ENCODE data around the gene COPS6.

Gene COPS6

DNA sequence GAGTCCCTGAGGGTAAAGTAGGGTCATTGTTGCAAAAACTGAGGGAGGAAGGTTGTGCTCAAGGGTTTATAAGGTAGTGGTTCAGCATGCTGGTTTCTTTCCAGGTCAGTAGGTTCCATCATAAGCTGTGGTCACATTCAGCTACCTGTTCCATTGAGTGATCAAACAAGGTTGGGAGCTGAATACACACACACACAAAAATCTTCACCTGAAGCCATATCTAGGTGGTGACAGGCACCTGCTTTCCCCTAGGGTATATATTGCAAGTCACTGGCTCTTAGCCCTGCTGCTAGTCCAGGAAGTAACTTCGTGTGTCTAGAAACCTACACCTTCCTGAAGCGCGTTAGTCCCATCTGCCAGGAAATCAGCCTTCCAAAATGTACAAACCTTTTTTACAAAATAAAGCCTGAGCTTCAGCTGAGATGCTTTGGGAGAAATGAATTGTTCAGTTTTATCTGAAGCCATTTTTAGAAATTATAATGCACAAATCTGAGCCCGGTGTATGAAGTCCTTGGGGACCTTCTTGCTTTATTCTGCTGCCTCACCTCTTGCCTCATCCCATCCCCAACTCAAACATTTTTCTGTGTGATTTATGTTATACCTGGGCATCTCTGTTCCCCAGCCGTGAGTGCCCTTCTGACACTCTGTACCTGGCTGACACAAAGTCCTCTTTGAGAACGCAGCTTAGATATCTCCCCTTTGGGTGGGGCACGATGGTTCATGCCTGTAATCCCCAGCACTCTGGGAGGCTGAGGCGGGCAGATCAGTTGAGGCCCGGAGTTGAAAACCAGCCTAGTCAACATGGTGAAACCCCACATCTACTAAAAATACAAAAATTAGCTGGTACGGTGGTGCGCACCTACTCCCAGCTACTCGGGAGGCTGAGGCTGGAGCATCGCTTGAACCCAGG, 49.3 kb downstream of the COPS6 start:
- no peak for TF ChIP-seq CTCF (IDR thresholded peaks at IDR 0.05)
- Histone ChIP-seq H3K4me3 (no peak overlapping the region), H3K27ac (no peak overlapping the region)
- DNase-seq (ENCODE audit: low spot score): no peak

DNA sequence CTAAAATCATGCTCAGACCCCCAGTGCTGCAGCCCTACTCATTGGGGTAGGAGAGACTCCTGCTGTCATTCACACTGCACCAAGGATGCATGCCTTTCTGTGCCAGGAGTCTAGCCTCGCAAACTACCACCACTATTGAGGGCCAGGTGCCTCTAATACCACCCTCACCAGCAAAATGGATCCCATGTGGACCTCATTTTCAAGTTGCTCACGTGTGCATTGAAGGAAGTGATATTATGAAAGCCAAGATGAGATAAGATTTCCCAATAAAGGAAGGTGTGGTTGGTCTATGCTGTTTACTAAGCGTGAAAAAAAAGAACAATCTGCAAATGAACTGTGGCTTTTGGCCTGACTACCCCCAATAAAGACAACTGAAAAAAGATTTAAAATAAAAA, 52.8 kb downstream of the COPS6 start:
- DNase-seq (ENCODE audit: low spot score): no peak
- TF ChIP-seq CTCF (IDR thresholded peaks at IDR 0.05): no peak
- H3K27ac ChIP-seq: no peak overlapping the region
- no peak overlapping the region for H3K4me3 ChIP-seq

All from coronary artery (tissue), 2 donors.